ENCODE measurements around the gene RPS6KL1.

RPS6KL1 gene

DNA sequence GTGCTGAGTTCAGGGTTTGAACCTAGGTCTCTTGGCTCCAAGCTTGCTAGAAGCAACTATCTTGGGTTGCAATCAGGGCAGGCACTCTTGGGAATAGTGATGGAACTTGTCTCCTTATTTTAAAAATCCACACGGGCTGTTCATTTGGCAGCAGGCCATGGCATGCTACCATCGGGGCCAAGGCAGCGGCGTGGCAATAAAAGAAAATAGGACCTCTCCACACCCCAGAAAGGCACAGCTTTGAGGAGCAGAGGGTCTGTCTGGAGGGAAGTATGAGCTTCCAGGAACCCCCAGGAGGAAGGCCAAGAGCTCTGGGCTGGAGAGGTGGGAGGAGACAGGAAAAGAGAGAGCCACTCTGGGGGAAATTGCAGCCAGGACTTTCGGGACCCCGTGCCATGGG is 15.3 kb downstream of the RPS6KL1 start:
- peaks cover 4% of the 10 kb centered on the region; the same call in 1 of the 2 replicates for H4K20me1 ChIP-seq (ENCODE audit: insufficient read depth, low read length)
- H3K27me3 ChIP-seq (ENCODE audit: insufficient read depth, low read length, poor library complexity) = no peaks in the 10 kb centered on the region
- no peak for TF ChIP-seq EZH2 (IDR thresholded peaks at IDR 0.05; ENCODE audit: borderline replicate concordance, low read depth, low read length, severe bottlenecking)
- TF ChIP-seq, protein P1, sequence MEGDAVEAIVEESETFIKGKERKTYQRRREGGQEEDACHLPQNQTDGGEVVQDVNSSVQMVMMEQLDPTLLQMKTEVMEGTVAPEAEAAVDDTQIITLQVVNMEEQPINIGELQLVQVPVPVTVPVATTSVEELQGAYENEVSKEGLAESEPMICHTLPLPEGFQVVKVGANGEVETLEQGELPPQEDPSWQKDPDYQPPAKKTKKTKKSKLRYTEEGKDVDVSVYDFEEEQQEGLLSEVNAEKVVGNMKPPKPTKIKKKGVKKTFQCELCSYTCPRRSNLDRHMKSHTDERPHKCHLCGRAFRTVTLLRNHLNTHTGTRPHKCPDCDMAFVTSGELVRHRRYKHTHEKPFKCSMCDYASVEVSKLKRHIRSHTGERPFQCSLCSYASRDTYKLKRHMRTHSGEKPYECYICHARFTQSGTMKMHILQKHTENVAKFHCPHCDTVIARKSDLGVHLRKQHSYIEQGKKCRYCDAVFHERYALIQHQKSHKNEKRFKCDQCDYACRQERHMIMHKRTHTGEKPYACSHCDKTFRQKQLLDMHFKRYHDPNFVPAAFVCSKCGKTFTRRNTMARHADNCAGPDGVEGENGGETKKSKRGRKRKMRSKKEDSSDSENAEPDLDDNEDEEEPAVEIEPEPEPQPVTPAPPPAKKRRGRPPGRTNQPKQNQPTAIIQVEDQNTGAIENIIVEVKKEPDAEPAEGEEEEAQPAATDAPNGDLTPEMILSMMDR (IDR thresholded peaks at IDR 0.05; ENCODE audit: borderline replicate concordance, extremely low read depth, low read length, poor library complexity, severe bottlenecking) = no peak
- peaks cover 29% of the 10 kb centered on the region for H3K36me3 ChIP-seq (ENCODE audit: insufficient read depth, low read length)
- DNase-seq (no peak), ATAC-seq (ENCODE audit: insufficient read depth, low read depth) (no peak)
- H3K9me3 ChIP-seq (ENCODE audit: insufficient read depth, low read length, severe bottlenecking) = no peaks in the 10 kb centered on the region
- H3K79me2 ChIP-seq (ENCODE audit: insufficient read depth, low read length) = no peaks in the 10 kb centered on the region
- H3K4me1 ChIP-seq (ENCODE audit: insufficient read depth, low read length) = no peaks in the 10 kb centered on the region
- H3K4me3 ChIP-seq (ENCODE audit: low read depth in 1 of 2, low read length in 2 of 2) = no peak overlapping the region
- no peak overlapping the region for H3K9ac ChIP-seq (ENCODE audit: low read depth, low read length)
- H2AFZ ChIP-seq (ENCODE audit: low read depth, low read length) = no peak overlapping the region
- no peak overlapping the region for H3K4me2 ChIP-seq (ENCODE audit: insufficient read depth, low read length)
- H3K27ac ChIP-seq (ENCODE audit: low read length) = no peak overlapping the region

DNA sequence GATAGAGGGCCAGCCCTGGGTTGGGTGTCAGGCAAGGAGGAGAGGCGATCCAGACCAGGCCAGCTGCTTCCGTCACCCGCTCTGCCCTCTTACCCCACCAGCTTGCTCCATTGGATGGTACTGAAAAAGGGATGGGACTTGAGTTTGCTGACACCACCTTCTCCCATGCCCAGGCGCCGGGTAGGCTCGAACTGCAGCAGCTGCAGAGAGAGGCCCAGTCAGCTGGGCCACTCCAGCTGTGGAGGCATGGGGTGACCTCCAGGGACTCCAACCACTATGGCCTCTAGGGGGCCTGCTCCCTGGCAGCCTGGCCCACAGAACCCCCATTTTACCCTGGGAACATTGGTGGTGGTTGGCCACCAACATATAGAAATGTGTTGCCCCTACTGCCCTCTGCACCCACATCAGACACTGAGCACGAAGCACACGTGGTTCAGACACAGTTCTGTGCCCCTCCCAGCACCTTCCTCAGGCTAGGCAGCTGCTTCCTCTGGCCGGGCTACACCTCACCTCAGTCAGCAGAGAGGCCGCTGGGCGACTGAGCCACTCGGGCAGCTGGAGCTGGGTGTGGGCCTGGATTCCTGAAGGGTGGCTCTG is 16.0 kb downstream of the RPS6KL1 start:
- TF ChIP-seq EZH2 (IDR thresholded peaks at IDR 0.05; ENCODE audit: borderline replicate concordance, low read depth, low read length, severe bottlenecking) = no peak
- TF ChIP-seq, protein P1 (IDR thresholded peaks at IDR 0.05; ENCODE audit: borderline replicate concordance, extremely low read depth, low read length, poor library complexity, severe bottlenecking) = no peak
- no peaks in the 10 kb centered on the region for H3K27me3 ChIP-seq (ENCODE audit: insufficient read depth, low read length, poor library complexity)
- H3K36me3 ChIP-seq (ENCODE audit: insufficient read depth, low read length) = peaks cover 36% of the 10 kb centered on the region

DNA sequence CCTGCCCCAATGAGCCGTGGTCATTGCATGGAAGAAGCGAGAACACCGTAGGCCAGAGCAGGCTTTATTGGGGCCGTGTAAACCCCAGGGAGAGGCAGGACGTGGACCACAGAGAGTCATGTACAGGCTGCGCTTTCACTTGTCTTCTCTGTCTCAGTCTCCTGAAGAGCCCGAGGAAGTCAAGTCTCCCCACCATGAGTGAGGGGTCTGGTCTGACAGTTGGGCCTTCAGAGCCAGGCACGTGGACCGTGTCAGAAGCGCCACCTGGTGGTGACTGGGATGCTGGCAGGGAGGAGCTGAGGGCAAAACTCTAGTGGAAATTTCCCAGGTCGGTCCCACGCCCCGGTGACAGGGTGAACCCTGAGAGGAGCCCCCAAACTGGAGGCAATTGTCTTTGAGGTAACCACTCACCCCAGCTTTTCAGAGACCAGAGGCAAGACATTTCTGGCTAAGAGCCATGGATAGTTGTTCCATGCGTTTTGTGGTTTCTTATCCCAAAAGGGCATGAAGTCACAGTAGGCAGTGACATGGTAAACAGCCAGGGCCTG is 17.4 kb downstream of the RPS6KL1 start:
- Histone ChIP-seq H3K36me3 (ENCODE audit: insufficient read depth, low read length) (peaks cover 50% of the 10 kb centered on the region), H2AFZ (ENCODE audit: low read depth, low read length) (no peak overlapping the region), H3K27me3 (ENCODE audit: insufficient read depth, low read length, poor library complexity) (no peaks in the 10 kb centered on the region), H3K4me1 (ENCODE audit: insufficient read depth, low read length) (no peaks in the 10 kb centered on the region), H3K4me3 (ENCODE audit: low read depth in 1 of 2, low read length in 2 of 2) (no peak overlapping the region), H3K9me3 (ENCODE audit: insufficient read depth, low read length, severe bottlenecking) (no peaks in the 10 kb centered on the region), H3K9ac (ENCODE audit: low read depth, low read length) (no peak overlapping the region), H3K27ac (ENCODE audit: low read length) (no peak overlapping the region; the same call in 1 of the 2 replicates), H3K79me2 (ENCODE audit: insufficient read depth, low read length) (no peaks in the 10 kb centered on the region), H3K4me2 (ENCODE audit: insufficient read depth, low read length) (no peak overlapping the region), H4K20me1 (ENCODE audit: insufficient read depth, low read length) (peaks cover 4% of the 10 kb centered on the region; the same call in 1 of the 2 replicates)
- ATAC-seq (ENCODE audit: insufficient read depth, low read depth) = peak; percentile 77
- DNase-seq = peak; percentile 74
- TF ChIP-seq EZH2 (IDR thresholded peaks at IDR 0.05; ENCODE audit: borderline replicate concordance, low read depth, low read length, severe bottlenecking) = no peak
- TF ChIP-seq, protein P1 (IDR thresholded peaks at IDR 0.05; ENCODE audit: borderline replicate concordance, extremely low read depth, low read length, poor library complexity, severe bottlenecking) = peak; percentile 97

More for the DNA sequence above, 16.0 kb downstream of the RPS6KL1 start:
- peaks cover 4% of the 10 kb centered on the region; the same call in 1 of the 2 replicates for H4K20me1 ChIP-seq (ENCODE audit: insufficient read depth, low read length)
- no peak overlapping the region for H2AFZ ChIP-seq (ENCODE audit: low read depth, low read length)
- no peak overlapping the region for H3K4me3 ChIP-seq (ENCODE audit: low read depth in 1 of 2, low read length in 2 of 2)
- no peak overlapping the region for H3K9ac ChIP-seq (ENCODE audit: low read depth, low read length)
- H3K79me2 ChIP-seq (ENCODE audit: insufficient read depth, low read length) = no peaks in the 10 kb centered on the region
- no peaks in the 10 kb centered on the region for H3K4me1 ChIP-seq (ENCODE audit: insufficient read depth, low read length)
- no peak overlapping the region for H3K27ac ChIP-seq (ENCODE audit: low read length)
- H3K9me3 ChIP-seq (ENCODE audit: insufficient read depth, low read length, severe bottlenecking) = no peaks in the 10 kb centered on the region
- DNase-seq (no peak), ATAC-seq (ENCODE audit: insufficient read depth, low read depth) (no peak)
- no peak overlapping the region for H3K4me2 ChIP-seq (ENCODE audit: insufficient read depth, low read length)

All from DND-41 (cell line).